Endodermal cell (in vitro differentiated cells): ENCODE measurements around the gene ERBIN. TPM values are rescaled to one million over a fixed set of nuclear protein-coding genes. Genes with fewer than 3 reads are reported as not detected.

Experiments
- DNase-seq: peaks from one replicate; pipeline ENCODE4 v3.0.0-alpha.2; 2017
- H3K27ac ChIP-seq: 2 replicates; pipeline ENCODE4 v1.5.1; 2013; ENCODE audit warnings: mild to moderate bottlenecking, low read depth, low read length, moderate library complexity
- H3K27me3 ChIP-seq: 2 replicates; pipeline ENCODE4 v1.6.1; 2013; ENCODE audit warnings: mild to moderate bottlenecking, low read length, moderate library complexity; ENCODE audit not compliant: insufficient read depth, control insufficient read depth, poor library complexity, severe bottlenecking
- H3K36me3 ChIP-seq: 2 replicates; pipeline ENCODE4 v1.7.0; 2013; ENCODE audit warnings: mild to moderate bottlenecking, low read length, moderate library complexity; ENCODE audit not compliant: control insufficient read depth, insufficient read depth
- H3K4me1 ChIP-seq: one replicate; pipeline ENCODE4 v1.7.0; 2013; ENCODE audit warnings: low read length; ENCODE audit not compliant: control insufficient read depth, insufficient read depth
- H3K4me3 ChIP-seq: 2 replicates; pipeline ENCODE4 v1.5.1; 2013; ENCODE audit warnings: mild to moderate bottlenecking, low read length, moderate library complexity
- H3K9ac ChIP-seq: 2 replicates; pipeline ENCODE4 v1.6.1; 2013; ENCODE audit warnings: mild to moderate bottlenecking, low read length, moderate library complexity; ENCODE audit not compliant: poor library complexity, severe bottlenecking; ENCODE audit errors: extremely low read depth
- H3K9me3 ChIP-seq: 2 replicates; pipeline ENCODE4 v1.6.1; 2013; ENCODE audit warnings: mild to moderate bottlenecking, low read length, moderate library complexity; ENCODE audit not compliant: control insufficient read depth
- H3K27ac Mint-ChIP-seq: 2 replicates; pipeline ENCODE4 v1.8.0; 2020; ENCODE audit warnings: mixed read lengths
- H3K27me3 Mint-ChIP-seq: 2 replicates; pipeline ENCODE4 v1.8.0; 2021; ENCODE audit warnings: mild to moderate bottlenecking, mixed read lengths; ENCODE audit not compliant: insufficient read depth
- H3K36me3 Mint-ChIP-seq: 2 replicates; pipeline ENCODE4 v1.8.0; 2020; ENCODE audit warnings: low read depth, mixed read lengths
- H3K4me1 Mint-ChIP-seq: 2 replicates; pipeline ENCODE4 v1.8.0; 2020; ENCODE audit warnings: mixed read lengths
- H3K4me3 Mint-ChIP-seq: 2 replicates; pipeline ENCODE4 v1.8.0; 2020; ENCODE audit warnings: mild to moderate bottlenecking, moderate library complexity, mixed read lengths
- H3K9me3 Mint-ChIP-seq: 2 replicates; pipeline ENCODE4 v1.8.0; 2020; ENCODE audit warnings: mild to moderate bottlenecking, mixed read lengths
- WGBS, 2 experiments: methylation state at CpG; one replicate each; pipeline versions ENCODE4 v1.1.5 to v1.1.7; 2013; ENCODE audit warnings: missing lambda C conversion rate in 2 of 2, mixed read lengths in 1 of 2; ENCODE audit not compliant: insufficient coverage in 1 of 2, insufficient read length in 1 of 2; 5-methylcytosine and 5-hydroxymethylcytosine counted together
- total RNA-seq, 2 donors: library from RNA; stranded (reverse); fragmentation: NEBNext Ultra II Directional in 1 of 2; extraction: Animal tissue kit (Norgen Biotek cat#: 25700) in 1 of 2; gene quantifications; 2 replicates in 1 of 2; 3 replicates in 1 of 2; pipeline ENCODE4 v1.2.1, GENCODE V29; 2021
- TF ChIP-seq, protein P1 (sequence below): fragments of 200-600 bp; sonication (generic); conservative IDR thresholded peaks from 2 replicates; pipeline ENCODE4 v1.5.0; 2021; ENCODE audit warnings: antibody characterized with exemption, mild to moderate bottlenecking

ERBIN gene
- total RNA-seq, 2 donors from 2014 or later: 51.8 to 54.4 TPM

GRCh38 chr5:65948115-65948747, 21.9 kb downstream of the ERBIN start:
- TF ChIP-seq, protein P1, sequence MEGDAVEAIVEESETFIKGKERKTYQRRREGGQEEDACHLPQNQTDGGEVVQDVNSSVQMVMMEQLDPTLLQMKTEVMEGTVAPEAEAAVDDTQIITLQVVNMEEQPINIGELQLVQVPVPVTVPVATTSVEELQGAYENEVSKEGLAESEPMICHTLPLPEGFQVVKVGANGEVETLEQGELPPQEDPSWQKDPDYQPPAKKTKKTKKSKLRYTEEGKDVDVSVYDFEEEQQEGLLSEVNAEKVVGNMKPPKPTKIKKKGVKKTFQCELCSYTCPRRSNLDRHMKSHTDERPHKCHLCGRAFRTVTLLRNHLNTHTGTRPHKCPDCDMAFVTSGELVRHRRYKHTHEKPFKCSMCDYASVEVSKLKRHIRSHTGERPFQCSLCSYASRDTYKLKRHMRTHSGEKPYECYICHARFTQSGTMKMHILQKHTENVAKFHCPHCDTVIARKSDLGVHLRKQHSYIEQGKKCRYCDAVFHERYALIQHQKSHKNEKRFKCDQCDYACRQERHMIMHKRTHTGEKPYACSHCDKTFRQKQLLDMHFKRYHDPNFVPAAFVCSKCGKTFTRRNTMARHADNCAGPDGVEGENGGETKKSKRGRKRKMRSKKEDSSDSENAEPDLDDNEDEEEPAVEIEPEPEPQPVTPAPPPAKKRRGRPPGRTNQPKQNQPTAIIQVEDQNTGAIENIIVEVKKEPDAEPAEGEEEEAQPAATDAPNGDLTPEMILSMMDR: no peak
- no peaks in the 10 kb centered on the region for H3K4me1 Mint-ChIP-seq
- WGBS, 2 experiments: 88 to 94% methylated on average over 3 to 4 of the region's 4 CpGs

DNA sequence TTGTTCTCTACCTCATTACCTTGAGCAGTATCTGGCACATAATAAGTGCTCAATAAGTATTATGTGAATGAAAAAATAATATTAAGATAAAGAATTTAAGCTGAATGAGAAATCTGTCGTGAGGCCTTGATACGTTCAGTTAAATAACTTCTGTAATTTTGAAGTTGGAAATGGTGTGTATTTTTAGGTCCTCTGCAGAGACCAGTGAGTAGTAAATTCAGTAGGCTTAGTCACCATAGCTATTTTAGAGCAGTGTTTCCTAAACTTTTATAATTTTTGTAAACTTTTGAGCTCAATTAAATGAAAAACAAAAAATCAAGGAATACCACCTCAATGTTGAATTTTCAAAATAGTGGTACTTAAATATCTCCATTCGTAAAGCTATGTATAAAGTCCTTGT, 25.0 kb downstream of the ERBIN start:
- 93 to 99% methylated on average over 2 of the region's 3 CpGs for WGBS, 2 experiments
- no peak overlapping the region for H3K9ac ChIP-seq
- no peaks in the 10 kb centered on the region for H3K27me3 ChIP-seq
- no peak overlapping the region for H3K27ac ChIP-seq
- H3K4me1 Mint-ChIP-seq: no peaks in the 10 kb centered on the region
- H3K9me3 Mint-ChIP-seq: peaks cover 4% of the 10 kb centered on the region
- peaks cover 24% of the 10 kb centered on the region for H3K36me3 Mint-ChIP-seq
- peaks cover 9% of the 10 kb centered on the region for H3K9me3 ChIP-seq
- no peak overlapping the region for H3K4me3 ChIP-seq
- no peak overlapping the region for H3K4me3 Mint-ChIP-seq
- DNase-seq: no peak
- H3K36me3 ChIP-seq: peaks cover 17% of the 10 kb centered on the region
- no peaks in the 10 kb centered on the region for H3K4me1 ChIP-seq
- H3K27me3 Mint-ChIP-seq: no peaks in the 10 kb centered on the region
- TF ChIP-seq, protein P1: no peak
- H3K27ac Mint-ChIP-seq: no peak overlapping the region

More at GRCh38 chr5:65948115-65948747, 21.9 kb downstream of the ERBIN start:
- no peaks in the 10 kb centered on the region for H3K27me3 ChIP-seq
- no peak overlapping the region for H3K9ac ChIP-seq
- no peak overlapping the region for H3K4me3 ChIP-seq
- H3K4me1 ChIP-seq: no peaks in the 10 kb centered on the region
- H3K9me3 ChIP-seq: no peaks in the 10 kb centered on the region
- peaks cover 26% of the 10 kb centered on the region for H3K36me3 ChIP-seq
- H3K27ac ChIP-seq: no peak overlapping the region
- no peak overlapping the region for H3K4me3 Mint-ChIP-seq
- DNase-seq: no peak
- no peaks in the 10 kb centered on the region for H3K9me3 Mint-ChIP-seq
- peaks cover 29% of the 10 kb centered on the region for H3K36me3 Mint-ChIP-seq
- no peak overlapping the region for H3K27ac Mint-ChIP-seq
- no peaks in the 10 kb centered on the region for H3K27me3 Mint-ChIP-seq

- Mint-ChIP-seq H3K4me1 (no peaks in the 10 kb centered on the region), H3K4me3 (no peak overlapping the region), H3K9me3 (peaks cover 5% of the 10 kb centered on the region), H3K36me3 (peaks cover 27% of the 10 kb centered on the region), H3K27ac (no peak overlapping the region), H3K27me3 (no peaks in the 10 kb centered on the region)
- no peak overlapping the region for H3K27ac ChIP-seq
- no peak overlapping the region for H3K9ac ChIP-seq
- no peak for DNase-seq
- no peaks in the 10 kb centered on the region for H3K4me1 ChIP-seq
- H3K36me3 ChIP-seq: peaks cover 19% of the 10 kb centered on the region
- peaks cover 15% of the 10 kb centered on the region for H3K9me3 ChIP-seq
- no peak overlapping the region for H3K4me3 ChIP-seq
- 100% methylated on average over 1 of the region's 1 CpG; no CpG with 5 or more reads in 1 of the 2 experiments for WGBS, 2 experiments
- TF ChIP-seq, protein P1: no peak
- H3K27me3 ChIP-seq: no peaks in the 10 kb centered on the region
Measured at GRCh38 chr5:65952259-65952658, 25.9 kb downstream of the ERBIN start.
